ENCODE measurements around the gene EEF2. TPM values are rescaled to one million over a fixed set of nuclear protein-coding genes. Genes with fewer than 3 reads are reported as not detected.

EEF2 gene
- total RNA-seq, 3 donors from 2014 or later: 1,628 to 2,598 (median 1,993) TPM

DNA sequence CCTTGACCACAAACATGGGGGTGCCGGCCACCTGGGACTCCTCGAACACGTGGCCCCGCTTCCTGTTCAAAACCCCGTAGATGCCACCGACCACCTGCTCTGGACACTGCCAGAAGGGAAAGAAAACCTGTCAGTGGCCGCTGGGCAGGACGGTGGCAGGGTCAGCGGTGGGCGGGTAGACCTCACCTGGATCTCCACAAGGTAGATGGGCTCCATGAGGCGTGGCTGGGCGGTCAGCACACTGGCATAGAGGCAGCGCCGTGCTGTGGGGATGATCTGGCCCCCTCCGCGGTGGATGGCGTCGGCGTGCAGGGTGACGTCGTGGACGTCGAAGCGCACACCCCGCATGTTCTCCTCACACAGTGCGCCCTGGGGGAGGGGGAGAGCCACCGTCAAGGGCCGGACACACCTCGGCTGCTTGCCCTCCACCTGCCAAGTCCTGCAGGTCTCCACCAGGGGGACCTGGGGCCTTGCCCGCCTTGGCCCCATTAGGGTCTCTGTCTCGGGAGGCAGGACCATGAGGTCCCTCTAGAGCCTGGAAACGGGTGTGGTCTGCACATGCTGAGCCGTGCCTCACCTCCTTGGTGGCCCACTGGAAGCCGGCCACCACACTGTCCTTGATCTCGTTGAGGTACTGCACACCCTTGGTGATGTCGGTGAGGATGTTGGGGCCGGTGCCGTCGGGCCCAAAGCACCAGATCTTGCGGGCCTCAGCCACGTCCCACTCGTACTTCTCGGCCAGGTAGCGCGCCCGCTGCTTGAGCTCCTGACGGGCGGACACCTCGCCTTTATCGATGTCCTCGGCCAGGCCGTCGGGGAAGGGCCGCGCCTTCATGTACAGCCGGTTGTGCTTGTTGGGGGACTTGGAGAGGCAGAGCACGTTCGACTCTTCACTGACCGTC, 7.8 kb downstream of the EEF2 start:
- intact Hi-C loops (cut with DNase I; ENCODE audit: low total_unique reads): no loop called here
- peak in 1 of 2 donors; percentile 23 for DNase-seq (ENCODE audit: low spot score in 2 of 2)
- TF ChIP-seq, protein P1, sequence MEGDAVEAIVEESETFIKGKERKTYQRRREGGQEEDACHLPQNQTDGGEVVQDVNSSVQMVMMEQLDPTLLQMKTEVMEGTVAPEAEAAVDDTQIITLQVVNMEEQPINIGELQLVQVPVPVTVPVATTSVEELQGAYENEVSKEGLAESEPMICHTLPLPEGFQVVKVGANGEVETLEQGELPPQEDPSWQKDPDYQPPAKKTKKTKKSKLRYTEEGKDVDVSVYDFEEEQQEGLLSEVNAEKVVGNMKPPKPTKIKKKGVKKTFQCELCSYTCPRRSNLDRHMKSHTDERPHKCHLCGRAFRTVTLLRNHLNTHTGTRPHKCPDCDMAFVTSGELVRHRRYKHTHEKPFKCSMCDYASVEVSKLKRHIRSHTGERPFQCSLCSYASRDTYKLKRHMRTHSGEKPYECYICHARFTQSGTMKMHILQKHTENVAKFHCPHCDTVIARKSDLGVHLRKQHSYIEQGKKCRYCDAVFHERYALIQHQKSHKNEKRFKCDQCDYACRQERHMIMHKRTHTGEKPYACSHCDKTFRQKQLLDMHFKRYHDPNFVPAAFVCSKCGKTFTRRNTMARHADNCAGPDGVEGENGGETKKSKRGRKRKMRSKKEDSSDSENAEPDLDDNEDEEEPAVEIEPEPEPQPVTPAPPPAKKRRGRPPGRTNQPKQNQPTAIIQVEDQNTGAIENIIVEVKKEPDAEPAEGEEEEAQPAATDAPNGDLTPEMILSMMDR (IDR thresholded peaks at IDR 0.05): peak in 1 of 3 donors; percentile 13
- TF ChIP-seq POLR2AphosphoS5 (IDR thresholded peaks at IDR 0.05) (peak in 1 of 3 donors; percentile 23), POLR2A (IDR thresholded peaks at IDR 0.05) (no peak)
- Histone ChIP-seq H3K9me3 (no peaks in the 10 kb centered on the region), H3K27me3 (no peaks in the 10 kb centered on the region), H3K4me1 (no peaks in the 10 kb centered on the region), H3K27ac (no peak overlapping the region), H3K36me3 (peaks cover 36% of the 10 kb centered on the region), H3K4me3 (no peak overlapping the region)

DNA sequence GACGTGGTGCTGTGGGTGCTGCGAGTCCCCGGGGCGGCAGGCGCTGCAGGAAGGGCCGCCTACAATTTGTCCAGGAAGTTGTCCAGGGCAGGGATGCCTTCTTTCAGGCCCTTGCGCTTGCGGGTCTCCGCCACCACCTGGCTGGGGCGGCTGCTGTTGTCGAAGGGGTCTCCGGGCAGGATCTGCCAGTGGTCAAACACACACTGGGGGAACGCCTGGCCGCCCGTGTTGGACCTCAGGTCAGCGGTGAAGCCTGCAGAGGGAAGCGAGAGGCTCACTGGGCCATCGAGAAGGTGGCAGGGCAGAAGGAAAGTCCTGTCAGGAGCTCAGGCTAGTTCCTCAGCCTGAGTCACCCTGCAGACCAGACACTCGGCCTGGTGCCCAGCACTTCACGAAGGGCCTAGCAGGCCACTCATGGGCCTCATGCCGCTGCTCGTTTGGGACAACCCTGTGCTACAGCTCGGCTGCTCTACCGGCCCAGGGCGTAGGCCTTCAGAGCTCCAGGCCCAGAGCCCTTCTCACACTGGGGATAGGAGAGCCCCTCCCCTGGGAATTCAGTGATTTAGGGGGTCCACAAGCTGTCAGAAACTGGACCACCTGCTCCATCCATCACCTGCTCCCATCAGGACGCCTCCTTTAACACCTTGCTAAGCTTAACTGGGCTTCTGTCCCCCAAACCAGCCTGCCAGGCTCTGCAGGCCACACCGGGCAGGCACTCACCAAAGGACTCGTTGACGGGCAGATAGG, 8.6 kb downstream of the EEF2 start:
- H3K4me1 ChIP-seq: no peaks in the 10 kb centered on the region
- peak in 1 of 2 donors; percentile 25 for DNase-seq (ENCODE audit: low spot score in 2 of 2)
- TF ChIP-seq POLR2AphosphoS5 (IDR thresholded peaks at IDR 0.05) (no peak), POLR2A (IDR thresholded peaks at IDR 0.05) (no peak)
- TF ChIP-seq, protein P1 (IDR thresholded peaks at IDR 0.05): no peak
- intact Hi-C loops (cut with DNase I; ENCODE audit: low total_unique reads): no loop called here
- peaks cover 31% of the 10 kb centered on the region for H3K36me3 ChIP-seq
- no peak overlapping the region for H3K27ac ChIP-seq
- no peaks in the 10 kb centered on the region for H3K27me3 ChIP-seq
- no peaks in the 10 kb centered on the region for H3K9me3 ChIP-seq
- no peak overlapping the region for H3K4me3 ChIP-seq

DNA sequence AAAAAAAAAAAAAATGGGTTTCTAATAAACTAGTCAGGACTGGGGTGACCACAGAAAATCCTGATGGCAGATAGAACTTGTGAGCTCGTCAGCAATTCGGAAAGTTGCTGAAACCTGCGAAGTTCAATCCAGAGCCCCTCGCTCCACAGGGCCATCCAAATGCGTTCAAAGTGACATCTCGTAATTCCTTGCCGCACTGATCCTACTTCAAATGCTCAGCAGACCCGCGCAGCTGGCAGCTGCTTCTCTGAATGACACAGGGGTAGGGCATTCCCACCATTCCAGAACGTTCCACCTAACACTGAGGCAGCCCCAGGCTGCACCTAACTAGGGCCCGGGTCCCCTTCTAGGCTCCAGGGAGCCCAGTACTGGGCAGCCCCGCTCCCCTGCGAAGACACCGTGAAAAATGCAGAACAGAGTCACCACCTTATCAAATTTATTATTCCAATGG, 9.6 kb downstream of the EEF2 start:
- TF ChIP-seq POLR2AphosphoS5 (IDR thresholded peaks at IDR 0.05) (peak in 2 of 3 donors; percentile 29 to 32), POLR2A (IDR thresholded peaks at IDR 0.05) (no peak)
- Histone ChIP-seq H3K4me3 (no peak overlapping the region), H3K27me3 (no peaks in the 10 kb centered on the region), H3K4me1 (no peaks in the 10 kb centered on the region), H3K27ac (no peak overlapping the region), H3K36me3 (peaks cover 21% of the 10 kb centered on the region), H3K9me3 (no peaks in the 10 kb centered on the region)
- DNase-seq (ENCODE audit: low spot score in 2 of 2): no peak
- intact Hi-C loops (cut with DNase I; ENCODE audit: low total_unique reads): no loop called here

DNA sequence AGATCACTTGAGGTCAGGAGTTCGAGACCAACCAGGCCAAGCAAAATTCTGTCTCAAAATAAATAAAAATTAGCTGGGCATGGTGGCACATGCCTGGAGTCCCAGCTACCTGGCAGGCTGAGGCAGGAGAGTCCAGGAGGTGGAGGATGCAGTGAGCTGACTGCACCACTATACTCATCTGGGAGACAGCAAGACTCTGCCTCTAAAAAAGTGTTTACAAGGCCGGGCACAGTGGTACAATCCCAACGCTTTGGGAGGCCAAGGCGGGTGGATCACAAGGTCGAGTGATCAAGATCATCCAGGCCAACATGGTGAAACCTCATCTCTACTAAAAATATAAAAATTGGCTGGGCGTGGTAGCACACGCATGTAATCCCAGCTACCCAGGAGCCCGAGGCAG, 10.1 kb downstream of the EEF2 start:
- intact Hi-C loops (cut with DNase I; ENCODE audit: low total_unique reads): no loop called here
- Histone ChIP-seq H3K4me1 (no peaks in the 10 kb centered on the region), H3K9me3 (no peaks in the 10 kb centered on the region), H3K36me3 (peaks cover 15% of the 10 kb centered on the region), H3K4me3 (no peak overlapping the region), H3K27ac (no peak overlapping the region), H3K27me3 (no peaks in the 10 kb centered on the region)
- no peak for DNase-seq (ENCODE audit: low spot score in 2 of 2)
- TF ChIP-seq POLR2AphosphoS5 (IDR thresholded peaks at IDR 0.05) (no peak), POLR2A (IDR thresholded peaks at IDR 0.05) (no peak)
- TF ChIP-seq, protein P1 (IDR thresholded peaks at IDR 0.05): no peak

DNA sequence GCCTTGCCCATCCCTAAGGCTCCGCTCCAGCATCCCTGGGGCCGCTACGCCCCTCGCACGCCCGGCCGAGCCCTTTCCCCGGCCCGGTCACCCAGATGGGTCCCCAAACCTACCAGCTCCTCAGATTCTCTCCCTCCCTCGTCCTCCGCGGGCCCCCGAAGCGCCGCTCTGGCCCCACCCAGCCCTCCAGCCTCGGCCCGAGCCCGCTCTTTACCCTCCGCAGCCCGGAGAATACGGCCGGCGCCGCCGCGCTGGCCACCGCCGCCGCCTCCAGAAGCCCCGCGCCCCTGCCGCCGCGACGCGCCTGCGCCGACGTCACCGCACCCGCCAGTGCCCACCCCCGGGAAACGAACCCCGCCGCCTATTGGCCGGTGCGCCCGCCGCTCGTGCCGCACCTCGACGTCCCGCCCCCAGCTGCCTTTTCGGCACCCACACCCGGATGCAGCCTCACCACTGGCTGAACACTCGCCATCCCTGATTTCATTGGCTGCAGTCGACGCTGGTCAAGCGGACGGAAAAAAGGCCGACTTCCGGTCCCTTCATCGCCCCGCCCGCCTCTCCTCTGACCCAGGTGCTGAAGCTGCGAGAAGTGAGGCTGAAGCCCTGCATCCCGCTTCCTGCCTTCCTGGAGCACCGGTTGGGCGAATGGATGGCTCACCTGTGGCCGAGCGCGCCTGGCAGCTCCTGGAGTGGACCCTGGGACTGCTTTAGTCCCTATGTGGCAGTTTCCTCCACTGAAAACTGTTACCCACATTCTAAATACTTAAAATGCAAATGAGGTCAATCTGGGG, 14.3 kb downstream of the EEF2 start, which contains the start of gene DAPK3:
DAPK3 (minus strand) TSS at position 292 of the 791 bp plus-strand sequence. CDS start 1,364 bp downstream, outside the sequence.
- Histone ChIP-seq H3K4me1 (peaks cover 6 to 18% of the 10 kb centered on the region in 2 donors), H3K9me3 (no peaks in the 10 kb centered on the region), H3K36me3 (no peaks in the 10 kb centered on the region), H3K27ac (peak within 1 kb of the TSS; percentile 91 to 99), H3K4me3 (peak within 1 kb of the TSS; percentile 82 to 99 (median 96)), H3K27me3 (no peaks in the 10 kb centered on the region)
- TF ChIP-seq POLR2A (IDR thresholded peaks at IDR 0.05) (peak; percentile 62), POLR2AphosphoS5 (IDR thresholded peaks at IDR 0.05) (peak; percentile 58 to 72 (median 61))
- TF ChIP-seq, protein P1 (IDR thresholded peaks at IDR 0.05): peak in 2 of 3 donors; percentile 6 to 37
- intact Hi-C loops (cut with DNase I; ENCODE audit: low total_unique reads): no loop called here
- peak; percentile 98 to 99 for DNase-seq (ENCODE audit: low spot score in 2 of 2)
